Breast epithelium (tissue), 3 donors: ENCODE measurements around the gene RHEX.

ENCODE experiments used
- POLR2A ChIP-seq: fragments of 450-650 bp; IDR thresholded peaks from one replicate; pipeline ENCODE4 v1.6.1; 2016; ENCODE audit warnings: antibody characterized with exemption, mild to moderate bottlenecking, moderate library complexity
- TF ChIP-seq, protein P1 (sequence below), 3 donors: fragments of 450-650 bp; IDR thresholded peaks; one replicate each; pipeline ENCODE4 v1.5.1; 2016 to 2017; ENCODE audit warnings: antibody characterized with exemption in 3 of 3, mild to moderate bottlenecking in 3 of 3, moderate library complexity in 3 of 3

GRCh38 chr1:206117151-206117948 lies 64.4 kb downstream of the RHEX start, which contains the start of gene AVPR1B:
- TF ChIP-seq, protein P1, sequence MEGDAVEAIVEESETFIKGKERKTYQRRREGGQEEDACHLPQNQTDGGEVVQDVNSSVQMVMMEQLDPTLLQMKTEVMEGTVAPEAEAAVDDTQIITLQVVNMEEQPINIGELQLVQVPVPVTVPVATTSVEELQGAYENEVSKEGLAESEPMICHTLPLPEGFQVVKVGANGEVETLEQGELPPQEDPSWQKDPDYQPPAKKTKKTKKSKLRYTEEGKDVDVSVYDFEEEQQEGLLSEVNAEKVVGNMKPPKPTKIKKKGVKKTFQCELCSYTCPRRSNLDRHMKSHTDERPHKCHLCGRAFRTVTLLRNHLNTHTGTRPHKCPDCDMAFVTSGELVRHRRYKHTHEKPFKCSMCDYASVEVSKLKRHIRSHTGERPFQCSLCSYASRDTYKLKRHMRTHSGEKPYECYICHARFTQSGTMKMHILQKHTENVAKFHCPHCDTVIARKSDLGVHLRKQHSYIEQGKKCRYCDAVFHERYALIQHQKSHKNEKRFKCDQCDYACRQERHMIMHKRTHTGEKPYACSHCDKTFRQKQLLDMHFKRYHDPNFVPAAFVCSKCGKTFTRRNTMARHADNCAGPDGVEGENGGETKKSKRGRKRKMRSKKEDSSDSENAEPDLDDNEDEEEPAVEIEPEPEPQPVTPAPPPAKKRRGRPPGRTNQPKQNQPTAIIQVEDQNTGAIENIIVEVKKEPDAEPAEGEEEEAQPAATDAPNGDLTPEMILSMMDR (IDR thresholded peaks at IDR 0.05), result no peak
- TF ChIP-seq POLR2A, result no peak
